Stimulated activated CD8-positive, alpha-beta memory T cell treated with anti-CD3 and anti-CD28 coated beads, Interleukin-4, amount 100 ng/mL, for 1 hour (primary cell): ENCODE results near the gene NFATC2.

Experiments used
- DNase-seq, 2 donors: peaks; one replicate each; pipeline ENCODE4 v3.0.0-alpha.2; 2020; ENCODE audit warnings: low read depth in 2 of 2, low spot score in 1 of 2

The NFATC2 gene

GRCh38 chr20:51417250-51418136, 125.0 kb downstream of the NFATC2 start:
- DNase-seq = no peak

- DNase-seq = no peak
Observed at GRCh38 chr20:51416532-51417249, 125.8 kb downstream of the NFATC2 start.

GRCh38 chr20:51413857-51414256, 128.7 kb downstream of the NFATC2 start:
- no peak for DNase-seq

- DNase-seq = no peak
Observed at GRCh38 chr20:51412951-51413481, 129.5 kb downstream of the NFATC2 start.

- DNase-seq = no peak
Observed at GRCh38 chr20:51412333-51412871, 130.1 kb downstream of the NFATC2 start.

GRCh38 chr20:51411870-51412269, 130.6 kb downstream of the NFATC2 start:
- DNase-seq = no peak

- no peak for DNase-seq
Observed at GRCh38 chr20:51410586-51411325, 131.8 kb downstream of the NFATC2 start.

- DNase-seq = no peak
Observed at GRCh38 chr20:51409192-51409880, 133.2 kb downstream of the NFATC2 start.

GRCh38 chr20:51404297-51405060, 138.0 kb downstream of the NFATC2 start:
- peak; percentile 53 to 70 for DNase-seq

GRCh38 chr20:51403466-51404220, 138.9 kb downstream of the NFATC2 start:
- DNase-seq = no peak

- no peak for DNase-seq
Observed at GRCh38 chr20:51402201-51402600, 140.3 kb downstream of the NFATC2 start.

GRCh38 chr20:51401496-51401895, 141.0 kb downstream of the NFATC2 start:
- DNase-seq = no peak

GRCh38 chr20:51400051-51400926, 142.2 kb downstream of the NFATC2 start:
- peak in 1 of 2 donors; percentile 42 for DNase-seq

GRCh38 chr20:51399006-51399890, 143.3 kb downstream of the NFATC2 start:
- DNase-seq = no peak

GRCh38 chr20:51398552-51398951, 144.0 kb downstream of the NFATC2 start:
- DNase-seq = no peak

GRCh38 chr20:51398083-51398482, 144.4 kb downstream of the NFATC2 start:
- DNase-seq = no peak

GRCh38 chr20:51397137-51397536, 145.4 kb downstream of the NFATC2 start:
- DNase-seq = no peak
